ENCODE data around the gene EME1.
A peak's percentile ranks its signal among the peaks of the same experiment; 100 is the strongest.

EME1 gene

DNA sequence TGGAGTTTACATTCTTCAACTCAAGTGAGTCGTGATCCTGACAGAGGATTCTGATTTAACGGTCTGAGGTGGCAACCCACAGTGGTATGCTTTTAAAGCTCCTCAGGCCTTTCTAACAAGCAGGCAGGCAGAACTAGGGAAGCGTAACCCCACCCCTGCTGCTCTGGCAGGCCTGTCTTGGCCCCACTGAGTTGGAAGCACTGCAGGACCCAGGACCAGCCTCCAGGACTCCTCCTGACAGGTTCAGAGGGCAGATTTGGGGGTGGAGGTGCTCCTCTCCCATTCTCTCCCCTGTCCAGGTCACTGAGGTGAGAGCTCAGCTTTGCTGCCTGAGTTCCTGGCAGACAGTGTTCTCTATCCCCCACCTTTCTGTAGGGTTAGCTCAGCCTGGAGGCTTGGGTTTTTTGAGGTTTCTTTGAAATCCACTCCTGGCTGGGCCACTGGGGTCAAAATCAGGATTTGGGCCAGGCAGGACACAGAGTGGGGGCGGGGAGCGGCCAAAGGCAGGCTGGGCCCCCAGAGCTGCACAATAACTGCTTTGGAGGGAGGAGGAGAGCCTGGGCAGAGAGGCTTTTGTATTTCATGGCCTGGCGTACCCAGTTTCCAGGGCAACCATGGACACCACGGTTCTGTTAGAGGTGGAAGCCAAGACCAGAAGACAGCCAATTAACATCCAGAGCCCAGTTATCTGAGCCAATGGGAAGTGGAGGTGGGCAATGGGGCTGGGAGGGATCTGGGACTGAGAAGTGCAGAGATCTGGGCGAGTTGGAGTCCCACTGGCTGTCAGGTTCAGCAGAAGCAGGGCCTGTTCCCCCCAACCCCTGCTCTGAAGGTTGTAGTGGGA, 9.6 kb upstream of the EME1 start:
- peak; percentile 51 for DNase-seq (ENCODE audit: low read depth)

DNA sequence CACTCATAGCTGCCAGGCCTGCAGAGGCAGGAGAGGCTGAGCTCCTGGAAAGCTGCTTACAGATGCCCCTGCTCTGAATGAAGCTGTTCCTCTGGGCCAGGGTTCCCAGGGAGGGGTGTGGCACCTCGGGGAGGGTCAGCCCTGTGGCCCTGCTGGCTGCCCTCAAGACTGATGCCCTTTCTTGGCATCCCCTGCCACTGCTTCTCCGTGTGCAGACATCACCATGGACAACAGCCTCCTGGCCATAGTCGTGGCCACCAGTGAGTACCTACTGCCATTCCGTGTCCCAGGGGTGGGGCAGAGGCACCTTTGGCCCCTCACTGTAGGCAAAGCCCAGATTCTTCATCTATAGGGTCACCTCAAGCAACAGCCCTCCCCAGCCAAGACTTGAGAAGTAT, 9.0 kb upstream of the EME1 start:
- no peak for DNase-seq (ENCODE audit: low read depth)

DNA sequence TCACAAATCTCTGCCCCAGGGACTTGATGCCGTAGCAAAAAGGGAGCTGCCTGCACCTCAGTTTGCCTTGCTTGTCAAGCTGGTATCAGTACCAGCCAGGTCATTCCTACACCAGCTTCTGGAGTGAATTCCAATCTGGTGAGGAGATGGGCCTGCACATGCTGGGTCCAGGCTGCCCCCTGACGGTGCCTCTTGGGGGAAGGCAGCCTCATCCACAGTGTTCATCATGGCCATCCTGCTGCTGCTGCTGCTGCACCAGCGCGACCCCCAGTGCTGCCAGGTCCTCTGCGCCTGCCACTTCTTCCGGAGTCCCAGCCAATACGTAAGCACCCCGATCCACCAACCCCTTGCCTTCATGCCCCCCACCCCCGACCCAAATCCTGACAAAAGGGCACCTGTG, 8.3 kb upstream of the EME1 start:
- peak; percentile 65 for DNase-seq (ENCODE audit: low read depth)

DNA sequence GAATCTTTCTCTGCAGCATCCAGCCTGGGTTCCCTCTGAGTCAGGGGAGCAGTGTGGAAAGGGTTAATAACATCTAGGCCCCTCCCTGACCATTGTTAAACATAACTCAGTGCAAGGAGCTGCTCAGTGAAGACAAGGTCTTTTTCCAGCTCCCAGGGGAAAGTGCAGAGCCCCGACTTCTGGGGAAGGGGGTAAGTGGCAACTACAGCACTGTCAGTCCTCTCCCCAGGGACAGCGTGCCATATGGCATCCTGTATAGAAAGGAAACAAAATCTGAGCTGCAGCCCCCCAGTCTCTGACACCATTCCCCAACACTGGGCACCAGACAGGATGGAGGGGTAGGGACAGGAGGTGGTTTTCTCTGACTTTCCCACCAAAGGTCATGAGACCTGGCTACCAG, 7.9 kb upstream of the EME1 start:
- no peak for DNase-seq (ENCODE audit: low read depth)

DNA sequence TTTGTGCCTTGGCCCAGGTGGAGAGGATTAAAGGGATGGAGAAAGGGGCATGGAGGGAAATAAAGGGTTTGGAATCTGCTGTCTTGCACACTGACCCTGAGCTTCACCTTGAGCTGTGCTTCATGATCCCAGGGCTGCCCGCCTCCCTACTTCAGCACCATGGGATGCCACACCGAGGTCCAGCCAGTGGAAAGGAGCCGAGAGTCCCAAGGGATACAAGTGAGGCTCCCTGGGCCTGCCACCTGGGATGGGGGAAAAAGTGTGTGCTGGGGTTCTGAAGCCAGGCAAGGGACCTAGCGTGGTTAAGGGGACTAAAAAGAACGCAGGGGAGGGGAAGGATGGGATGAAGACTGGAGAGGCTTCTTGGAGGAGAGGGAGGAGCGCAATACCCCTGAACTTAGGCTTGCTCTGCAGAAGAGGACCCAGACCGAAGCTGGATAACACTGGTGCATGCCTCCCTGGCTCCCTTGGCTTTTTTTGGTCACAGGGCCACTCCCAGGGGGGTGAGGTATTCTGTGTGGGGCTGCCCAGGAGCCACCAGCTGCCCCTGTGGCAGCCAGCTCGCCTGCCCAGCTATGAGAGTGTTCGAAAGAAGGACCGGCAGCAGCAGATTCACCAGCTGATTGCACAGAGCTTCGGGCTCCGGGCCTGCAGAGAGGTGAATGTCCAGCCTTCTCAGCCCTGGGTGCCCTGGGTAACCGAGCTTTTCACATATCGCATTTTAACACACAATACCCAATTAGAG, 7.2 kb upstream of the EME1 start:
- no peak for DNase-seq (ENCODE audit: low read depth)

DNA sequence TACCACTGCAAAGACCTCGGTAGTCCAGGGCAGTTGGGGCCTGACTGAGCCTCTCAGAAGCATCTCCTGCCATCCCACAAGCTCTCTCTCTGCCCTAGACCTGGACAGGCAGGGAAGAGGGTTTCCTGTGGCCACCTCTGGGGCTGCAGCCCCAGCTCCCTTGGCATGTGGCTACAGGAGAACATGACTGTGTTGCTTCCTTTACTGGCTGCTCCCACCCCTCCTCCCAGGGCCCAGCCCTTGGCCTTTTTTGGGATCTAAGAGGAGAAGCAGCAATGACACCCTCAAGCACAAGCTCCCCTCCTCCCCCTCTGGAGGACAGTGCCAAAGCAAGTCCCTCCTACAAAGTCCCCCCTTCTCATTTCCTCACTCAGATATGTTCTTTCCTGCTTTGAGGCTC, 5.6 kb upstream of the EME1 start:
- no peak for DNase-seq (ENCODE audit: low read depth)

DNA sequence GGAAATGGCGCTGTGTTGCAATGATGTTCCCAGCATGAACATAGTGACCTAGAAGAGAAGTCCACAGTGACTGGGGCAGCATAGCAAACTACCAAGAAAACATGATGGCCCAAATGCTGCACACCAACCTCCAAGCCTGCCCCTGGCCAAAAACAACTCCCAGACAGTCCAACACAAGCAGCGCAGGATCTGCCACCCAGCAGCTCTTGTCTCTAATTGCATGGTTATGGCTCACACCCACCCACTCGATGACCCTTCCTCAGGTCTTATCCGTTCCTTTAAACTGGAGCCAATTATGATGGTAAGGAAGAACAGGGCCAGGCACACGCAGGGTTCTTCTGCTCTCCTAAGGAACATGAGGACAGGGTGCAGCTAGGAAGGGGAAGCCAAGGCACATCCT, 3.0 kb upstream of the EME1 start:
- DNase-seq (ENCODE audit: low read depth), result no peak

DNA sequence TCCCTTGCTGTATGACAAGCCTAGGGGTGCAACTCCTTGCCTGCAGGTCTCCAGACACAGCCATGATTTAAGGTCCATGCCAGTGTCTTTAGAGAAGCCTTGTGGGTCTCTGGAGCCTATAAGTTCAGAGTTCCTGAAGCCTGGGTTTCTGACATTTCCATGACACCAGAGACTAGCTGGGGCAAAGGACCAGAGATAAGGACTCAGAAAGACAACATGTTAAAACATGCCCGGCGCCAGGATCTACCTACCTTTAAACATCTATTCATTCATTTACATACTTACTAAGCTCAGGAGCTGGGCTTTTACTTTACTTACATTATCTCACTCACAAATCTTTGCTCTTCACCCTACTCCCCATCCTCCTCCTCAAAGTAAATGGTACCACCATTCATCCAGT, 1.5 kb upstream of the EME1 start:
- DNase-seq (ENCODE audit: low read depth), result no peak

DNA sequence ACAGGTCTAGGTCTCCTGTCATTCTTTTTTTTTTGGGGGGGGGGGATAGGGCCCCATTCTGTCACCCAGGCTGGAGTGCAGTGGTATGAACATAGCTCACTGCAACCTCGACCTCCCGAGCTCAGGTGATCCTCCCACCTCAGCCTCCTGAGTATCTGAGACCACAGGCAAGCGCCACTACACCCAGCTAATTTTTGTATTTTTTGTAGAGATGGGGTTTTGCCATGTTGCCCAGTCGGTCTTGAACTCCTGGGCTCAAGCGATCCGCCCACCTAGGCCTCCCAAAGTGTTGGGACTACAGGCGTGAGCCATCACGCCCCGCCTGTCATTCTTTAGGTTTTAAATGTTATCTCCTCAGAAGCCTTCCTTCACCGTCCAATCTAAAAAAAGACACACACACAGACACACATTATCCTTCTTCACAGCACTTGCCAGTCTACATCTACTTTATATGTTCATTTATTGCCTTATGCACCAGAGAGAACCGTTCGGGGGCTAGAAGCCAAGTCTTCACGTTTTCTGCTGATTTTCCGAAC, 739 bp upstream of the EME1 start:
- DNase-seq (ENCODE audit: low read depth), result no peak

DNA sequence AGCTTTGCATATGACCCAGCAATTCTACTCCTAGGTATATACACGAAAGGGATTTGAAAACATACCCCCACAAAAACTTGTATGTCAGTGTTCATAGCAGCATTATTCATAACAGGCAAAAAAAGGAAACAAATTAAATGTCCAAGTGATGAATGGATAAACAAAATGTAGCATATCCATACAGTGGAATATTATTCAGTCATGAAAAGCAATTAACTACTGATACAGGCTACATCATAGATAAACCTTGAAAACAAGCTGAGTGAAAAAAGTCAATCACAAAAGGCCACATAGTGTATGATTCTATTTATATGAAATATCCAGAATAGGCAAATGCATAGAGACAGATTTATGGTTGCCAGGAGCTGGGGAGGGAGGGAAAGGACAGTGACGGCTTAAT, 676 bp downstream of the EME1 start:
- no peak for DNase-seq (ENCODE audit: low read depth)

DNA sequence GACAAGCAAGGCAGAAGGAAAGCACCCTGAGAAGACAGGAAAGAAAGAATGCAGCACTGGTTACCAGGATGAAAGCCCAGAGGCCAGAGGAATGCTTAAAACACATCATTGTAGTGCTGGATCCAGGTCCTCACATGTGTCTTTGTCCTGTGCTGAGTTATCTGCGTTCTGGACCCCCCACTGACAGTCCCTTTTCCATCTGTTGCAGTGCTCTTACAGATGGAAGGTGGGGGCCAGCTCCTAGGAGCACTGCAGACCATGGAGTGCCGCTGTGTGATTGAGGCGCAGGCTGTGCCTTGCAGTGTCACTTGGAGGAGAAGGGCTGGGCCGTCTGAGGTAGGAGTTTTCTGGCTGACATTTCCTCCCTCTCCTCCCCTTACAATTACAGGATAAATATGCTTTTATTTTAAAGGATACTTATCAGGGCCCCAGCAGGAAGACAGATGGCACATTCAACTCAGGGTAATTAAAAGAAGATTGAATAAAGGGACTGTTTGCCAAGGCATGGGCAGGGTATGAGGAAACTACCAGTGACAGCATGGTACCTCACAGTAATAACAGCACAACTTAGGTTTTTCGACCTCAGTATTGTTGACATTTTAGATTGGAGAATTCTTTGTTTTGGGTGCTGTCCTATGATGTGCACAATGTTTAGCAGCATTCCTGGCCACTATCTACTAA, 3.0 kb downstream of the EME1 start:
- no peak for DNase-seq (ENCODE audit: low read depth)

DNA sequence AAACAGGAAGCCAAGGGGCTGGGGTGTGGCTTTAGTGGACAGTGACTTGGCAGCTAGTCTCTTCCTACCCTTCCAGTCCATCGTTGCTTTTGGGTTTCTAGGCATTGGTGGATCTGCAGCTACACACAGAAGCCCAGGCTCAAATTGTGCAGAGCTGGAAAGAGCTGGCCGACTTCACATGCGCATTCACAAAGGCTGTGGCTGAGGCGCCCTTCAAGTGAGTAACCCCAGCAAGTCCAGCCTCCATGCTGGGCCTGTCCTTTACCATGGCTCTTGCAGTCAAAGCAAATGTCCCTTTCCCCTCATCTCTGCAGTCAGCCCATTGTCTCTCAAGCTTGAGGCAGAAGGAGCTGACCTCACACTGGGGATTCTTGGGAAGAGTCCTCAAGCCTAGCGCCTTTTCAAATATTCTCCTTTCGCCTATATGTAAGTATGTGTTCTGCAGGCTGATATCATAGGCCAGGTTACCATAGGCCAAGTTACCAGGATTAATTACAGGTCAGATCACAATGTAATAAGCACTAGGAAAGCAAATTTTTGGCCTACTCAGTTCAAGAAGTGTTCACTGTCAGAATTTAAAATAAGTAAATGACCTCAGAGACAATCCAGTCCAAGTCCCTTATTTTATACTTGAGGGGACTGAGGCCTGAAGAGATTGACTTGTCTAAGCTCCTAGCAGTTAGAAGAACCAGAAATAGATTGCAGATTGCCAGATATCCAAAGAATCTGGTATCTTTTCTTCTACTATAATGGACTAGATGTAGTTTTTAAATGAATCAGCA, 6.5 kb downstream of the EME1 start:
- DNase-seq (ENCODE audit: low read depth), result no peak

DNA sequence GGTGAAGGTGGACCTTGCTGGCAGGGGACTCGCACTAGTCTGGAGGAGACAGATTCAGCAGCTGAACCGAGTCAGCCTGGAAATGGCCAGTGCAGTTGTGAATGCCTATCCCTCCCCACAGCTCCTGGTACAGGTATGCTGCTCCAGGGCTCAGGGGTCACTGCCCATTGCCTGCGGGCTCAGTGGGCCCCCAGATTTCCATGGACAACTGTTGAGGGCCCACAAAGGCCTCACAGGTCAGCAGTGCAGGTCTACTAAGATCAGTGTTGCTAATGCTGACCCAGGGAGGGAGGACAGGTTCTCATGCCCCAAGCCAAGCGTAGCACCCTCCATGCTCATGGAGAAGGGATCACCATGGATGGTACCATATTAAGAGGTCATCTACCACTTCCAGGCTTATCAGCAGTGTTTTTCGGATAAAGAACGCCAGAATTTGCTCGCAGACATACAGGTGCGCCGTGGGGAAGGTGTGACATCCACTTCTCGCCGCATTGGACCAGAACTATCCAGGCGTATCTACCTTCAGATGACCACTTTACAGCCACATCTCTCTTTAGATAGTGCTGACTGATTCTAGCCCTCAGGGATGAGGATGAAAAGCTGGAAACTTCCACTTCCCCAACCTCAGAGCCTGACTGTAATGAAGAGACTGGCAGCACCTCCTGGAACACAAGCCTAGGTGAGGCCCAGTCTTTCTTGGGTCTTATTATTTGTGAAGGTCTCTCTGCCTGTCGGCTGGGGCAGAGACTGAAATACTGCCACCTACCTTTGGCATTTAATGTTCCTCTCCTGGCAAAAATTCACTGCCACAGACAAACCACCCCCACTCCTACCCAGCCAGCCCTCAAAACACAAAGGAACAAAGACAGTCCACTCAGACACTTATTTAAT, 7.6 kb downstream of the EME1 start:
- peak; percentile 21 for DNase-seq (ENCODE audit: low read depth)

DNA sequence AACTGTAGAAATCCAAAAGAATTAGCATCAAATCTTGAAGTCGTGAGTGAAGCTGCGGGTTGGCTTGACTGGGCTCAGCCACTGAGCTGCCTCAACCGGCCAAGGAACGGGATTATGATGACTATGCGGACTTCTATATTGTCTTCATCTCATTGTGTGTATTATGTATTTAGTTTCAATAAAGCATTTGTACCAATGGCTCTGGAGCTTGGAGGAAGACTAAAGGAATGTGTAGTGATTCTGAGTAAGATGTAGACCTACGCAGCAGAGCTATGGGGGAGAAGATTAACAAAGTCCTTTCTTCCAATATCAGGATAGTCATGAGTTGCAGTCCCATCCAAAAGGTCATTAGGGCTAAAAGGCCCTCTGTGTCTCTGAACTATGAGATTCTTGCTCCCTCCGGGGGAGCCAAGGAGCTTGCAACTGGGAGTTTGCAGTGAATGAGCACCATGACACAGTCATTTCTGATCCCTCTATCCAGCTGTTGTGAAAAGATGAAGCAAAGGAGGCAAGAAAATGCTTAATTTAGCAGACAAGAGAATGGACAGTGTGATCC, 8.3 kb downstream of the EME1 start:
- DNase-seq (ENCODE audit: low read depth), result no peak

DNA sequence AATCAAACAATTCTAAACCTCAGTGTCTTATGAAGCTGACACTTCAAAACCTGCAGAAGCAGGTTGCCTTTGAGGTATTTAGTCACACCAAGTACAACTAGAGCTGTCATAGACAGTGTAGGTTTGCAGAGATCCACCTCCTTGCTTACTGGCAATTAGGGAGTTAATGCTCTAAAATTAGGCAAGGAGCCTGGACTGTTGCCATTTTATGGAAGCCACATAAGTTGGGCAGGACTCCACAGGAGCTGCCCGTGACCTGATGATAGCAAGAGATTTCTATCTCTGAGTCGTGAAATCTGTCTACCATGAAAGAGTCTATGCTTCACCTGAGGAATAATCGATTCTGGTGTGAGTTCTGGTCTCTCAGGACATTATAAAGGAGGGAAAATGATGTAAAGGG, 8.9 kb downstream of the EME1 start:
- DNase-seq (ENCODE audit: low read depth), result peak; percentile 40

DNA sequence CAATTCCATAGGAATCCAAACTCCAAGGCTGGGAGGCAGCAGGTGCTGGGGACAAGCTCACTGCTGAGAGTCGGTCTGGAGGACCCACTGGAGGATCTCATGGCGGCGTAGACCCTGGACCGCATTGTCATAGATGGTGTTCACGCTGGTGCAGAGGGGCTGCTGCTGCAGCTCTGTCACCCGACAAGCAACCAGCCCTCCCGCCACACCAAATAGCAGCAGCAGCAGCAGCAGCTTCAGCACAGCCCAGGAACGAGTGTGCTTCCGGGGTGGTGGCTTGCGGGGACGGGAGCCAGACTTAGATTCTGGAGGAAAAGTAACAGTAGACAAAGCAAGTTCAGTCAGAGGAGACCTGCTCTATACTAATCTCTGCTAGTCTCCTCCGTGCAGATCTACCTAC, 9.9 kb downstream of the EME1 start:
- no peak for DNase-seq (ENCODE audit: low read depth)

DNA sequence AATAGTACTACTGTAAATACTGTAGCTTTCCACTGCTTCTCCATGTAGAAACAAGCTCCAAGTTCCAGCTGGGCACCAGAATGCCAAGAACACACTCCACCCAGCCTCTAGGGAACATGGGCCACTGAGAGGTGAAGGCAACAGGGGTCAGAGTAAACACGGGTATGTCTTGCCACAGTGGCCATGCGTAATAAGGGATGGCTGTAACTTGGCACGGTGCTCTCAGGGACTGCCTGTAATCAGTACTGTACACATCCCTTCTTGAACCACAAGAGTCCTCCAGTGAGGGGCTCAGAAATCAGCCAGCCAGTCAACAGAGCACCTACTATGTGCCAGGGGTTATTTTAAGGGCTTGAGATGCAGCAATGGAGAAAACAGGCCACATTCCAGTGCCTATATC, 13.5 kb downstream of the EME1 start:
- no peak for DNase-seq (ENCODE audit: low read depth)

DNA sequence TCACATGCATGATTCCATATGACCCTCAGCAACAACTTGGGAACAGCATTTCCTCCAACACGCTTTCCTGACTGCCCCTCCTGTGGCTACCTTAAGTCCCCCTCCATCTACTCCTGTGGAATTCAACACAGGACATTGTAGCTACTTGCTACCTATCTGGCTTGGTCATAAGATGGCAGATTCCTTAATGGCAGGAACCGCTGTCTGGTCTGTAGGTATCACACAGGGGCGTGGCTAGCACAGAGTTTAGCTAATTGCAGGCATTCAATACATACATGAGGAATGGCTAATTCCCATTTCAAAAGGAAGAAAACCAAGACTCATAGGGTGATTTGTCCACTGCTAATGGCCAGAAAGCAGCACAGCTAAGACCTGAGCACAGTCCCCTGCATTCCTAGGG, 15.7 kb downstream of the EME1 start:
- DNase-seq (ENCODE audit: low read depth), result no peak

DNA sequence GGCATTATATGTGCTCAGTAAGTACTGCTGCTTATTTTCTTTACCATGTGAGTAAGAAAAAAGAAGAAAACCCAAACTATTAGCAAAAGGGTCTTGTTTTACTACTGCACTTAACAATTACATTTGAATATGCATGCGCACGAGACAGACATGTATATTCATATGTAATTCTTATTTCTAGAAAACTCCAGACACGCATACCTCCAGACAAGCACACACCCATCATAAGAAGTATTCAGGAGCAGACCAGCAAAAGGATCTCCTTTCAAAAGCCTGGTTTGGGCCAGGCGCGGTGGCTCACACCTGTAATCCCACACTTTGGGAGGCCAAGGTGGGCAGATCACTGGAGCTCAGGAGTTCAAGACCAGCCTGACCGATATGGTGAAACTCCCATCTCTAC, 16.5 kb downstream of the EME1 start:
- DNase-seq (ENCODE audit: low read depth), result no peak

DNA sequence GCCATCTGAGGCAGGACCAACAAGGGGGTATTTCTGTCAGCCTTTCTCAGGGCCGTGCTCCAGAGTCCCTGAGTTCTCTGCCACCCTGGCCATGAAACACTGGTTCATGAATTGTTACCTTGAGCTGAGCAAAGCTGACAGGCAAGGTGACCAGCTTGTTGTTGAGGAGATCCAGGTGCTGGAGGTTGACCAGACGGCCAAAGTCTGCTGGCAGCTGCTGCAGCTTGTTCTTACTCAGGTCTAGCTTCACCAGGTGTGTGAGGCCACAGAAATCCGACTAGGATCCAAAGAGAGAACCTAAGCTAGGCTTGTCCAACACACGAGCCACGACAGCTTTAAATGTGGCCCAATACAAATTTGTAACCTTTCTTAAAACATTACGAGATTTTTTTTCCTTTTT, 19.6 kb downstream of the EME1 start:
- no peak for DNase-seq (ENCODE audit: low read depth)

DNA sequence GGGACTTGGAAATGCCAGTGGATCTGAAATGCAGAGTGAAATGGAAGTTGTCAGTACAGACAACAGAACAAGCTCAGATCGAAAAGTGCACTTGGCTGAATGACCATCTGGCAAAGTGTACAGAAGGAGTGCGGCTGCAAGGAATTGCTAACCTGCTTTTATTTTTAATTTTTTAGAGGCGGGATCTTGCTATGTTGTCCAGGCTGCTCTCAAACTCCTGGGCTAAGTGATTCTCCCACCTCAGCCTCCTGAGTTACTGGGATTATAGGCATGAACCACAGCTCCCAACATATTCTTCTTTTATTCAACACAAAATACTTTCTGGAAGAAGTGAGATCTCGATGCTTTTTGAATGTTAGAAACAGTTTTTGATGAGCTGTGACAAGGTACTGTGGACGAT, 20.7 kb downstream of the EME1 start:
- no peak for DNase-seq (ENCODE audit: low read depth)
